ENCODE measurements around the gene KPNB1.

KPNB1 gene

DNA sequence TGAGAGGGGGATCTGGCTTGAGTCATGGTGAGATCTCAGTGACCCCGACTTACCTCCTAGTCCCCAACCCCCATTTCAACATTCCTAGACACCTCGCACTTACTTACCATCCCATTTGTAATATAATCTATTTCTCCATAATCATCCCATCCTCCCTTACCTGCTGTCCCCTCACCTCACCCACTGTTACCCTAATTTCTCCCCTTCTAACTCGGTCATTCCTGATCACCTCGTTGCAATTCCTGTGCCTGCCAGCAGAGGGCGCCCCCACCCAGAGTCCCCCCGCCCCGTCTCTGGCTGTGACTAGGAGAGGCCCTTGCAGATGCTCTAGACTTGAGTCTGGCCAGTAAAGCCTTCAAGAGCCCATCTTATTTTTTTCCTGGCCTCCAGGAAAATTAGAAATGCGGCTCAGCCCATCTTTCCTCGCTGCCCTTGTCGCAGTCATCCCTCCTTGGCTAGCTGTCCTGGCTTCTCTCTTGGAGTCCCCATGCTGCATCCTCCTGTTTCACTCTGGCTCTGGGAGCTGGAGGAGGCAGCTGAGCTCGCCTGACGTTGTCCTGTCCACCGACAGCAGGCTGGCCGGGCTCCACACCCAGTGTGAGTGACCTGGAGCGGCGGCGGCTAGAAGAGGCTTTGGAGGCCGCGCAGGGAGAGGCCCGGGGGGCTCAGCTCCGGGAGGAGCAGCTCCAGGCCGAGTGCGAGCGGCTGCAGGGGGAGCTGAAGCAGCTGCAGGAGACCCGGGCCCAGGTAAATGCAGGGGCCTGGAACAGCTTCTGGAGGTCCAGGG, 49.2 kb downstream of the KPNB1 start:
- Mint-ChIP-seq H3K9me3 (no peaks in the 10 kb centered on the region), H3K27ac (no peak overlapping the region), H3K27me3 (ENCODE audit: low read depth, poor library complexity) (peaks cover 2% of the 10 kb centered on the region), H3K4me3 (no peak overlapping the region), H3K4me1 (peaks cover 65% of the 10 kb centered on the region), H3K36me3 (ENCODE audit: low read depth) (peaks cover 9% of the 10 kb centered on the region)
- peak; percentile 85 for DNase-seq
- peak; percentile 99 for TF ChIP-seq CTCF (IDR thresholded peaks at IDR 0.05)

DNA sequence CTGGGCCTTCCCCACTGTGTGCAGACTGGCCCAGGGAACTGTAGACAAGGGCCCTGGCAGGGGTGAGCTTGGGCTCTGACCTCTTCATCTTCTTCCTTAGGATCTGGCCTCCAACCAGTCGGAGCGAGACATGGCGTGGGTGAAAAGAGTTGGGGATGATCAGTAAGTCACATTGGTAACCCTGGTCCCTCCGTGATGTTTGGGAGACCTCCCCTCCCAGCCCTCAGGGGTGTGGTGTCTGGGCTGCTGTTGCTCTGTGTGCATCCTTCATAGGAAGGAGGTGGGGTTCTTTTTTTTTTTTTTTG, 49.8 kb downstream of the KPNB1 start:
- peaks cover 67% of the 10 kb centered on the region for H3K4me1 Mint-ChIP-seq
- H3K9me3 Mint-ChIP-seq = no peaks in the 10 kb centered on the region
- TF ChIP-seq CTCF (IDR thresholded peaks at IDR 0.05) = no peak
- H3K36me3 Mint-ChIP-seq (ENCODE audit: low read depth) = peaks cover 11% of the 10 kb centered on the region
- no peak overlapping the region for H3K27ac Mint-ChIP-seq
- no peak overlapping the region for H3K4me3 Mint-ChIP-seq
- no peak for DNase-seq
- peaks cover 2% of the 10 kb centered on the region for H3K27me3 Mint-ChIP-seq (ENCODE audit: low read depth, poor library complexity)

GRCh38 chr17:47700471-47701449, 51.0 kb downstream of the KPNB1 start:
- H3K27me3 Mint-ChIP-seq (ENCODE audit: low read depth, poor library complexity) = peaks cover 9% of the 10 kb centered on the region
- TF ChIP-seq CTCF (IDR thresholded peaks at IDR 0.05) = no peak
- no peak for DNase-seq
- peak overlapping the region; percentile 92 for H3K27ac Mint-ChIP-seq
- no peak overlapping the region for H3K4me3 Mint-ChIP-seq
- peaks cover 70% of the 10 kb centered on the region for H3K4me1 Mint-ChIP-seq
- no peaks in the 10 kb centered on the region for H3K9me3 Mint-ChIP-seq
- peaks cover 24% of the 10 kb centered on the region for H3K36me3 Mint-ChIP-seq (ENCODE audit: low read depth)

- peaks cover 11% of the 10 kb centered on the region for H3K27me3 Mint-ChIP-seq (ENCODE audit: low read depth, poor library complexity)
- peaks cover 67% of the 10 kb centered on the region for H3K4me1 Mint-ChIP-seq
- H3K9me3 Mint-ChIP-seq = no peaks in the 10 kb centered on the region
- peaks cover 28% of the 10 kb centered on the region for H3K36me3 Mint-ChIP-seq (ENCODE audit: low read depth)
- no peak for TF ChIP-seq CTCF (IDR thresholded peaks at IDR 0.05)
- peak; percentile 61 for DNase-seq
- H3K27ac Mint-ChIP-seq = peak overlapping the region; percentile 92
- peak overlapping the region; percentile 47 for H3K4me3 Mint-ChIP-seq
These were observed 51.9 kb downstream of the KPNB1 start for GRCh38 chr17:47701608-47702007.

GRCh38 chr17:47702391-47702995, 52.8 kb downstream of the KPNB1 start:
- no peak for TF ChIP-seq CTCF (IDR thresholded peaks at IDR 0.05)
- DNase-seq = no peak
- Mint-ChIP-seq H3K4me1 (peaks cover 63% of the 10 kb centered on the region), H3K4me3 (peak overlapping the region; percentile 47), H3K9me3 (no peaks in the 10 kb centered on the region), H3K27ac (peak overlapping the region; percentile 83), H3K36me3 (ENCODE audit: low read depth) (peaks cover 33% of the 10 kb centered on the region), H3K27me3 (ENCODE audit: low read depth, poor library complexity) (peaks cover 17% of the 10 kb centered on the region)

Data from nephron progenitor cell (in vitro differentiated cells).